HFF-Myc (cell line): ENCODE data around the gene ADCK2.
A peak's percentile ranks its signal among the peaks of the same experiment; 100 is the strongest.
"Not testable (repeated sequence)": the region's sequence is repeated elsewhere in the genome, so short reads cannot be mapped to it uniquely, and the experiment has no call there.

Source experiments
- DNase-seq: peaks from one replicate; pipeline ENCODE4 v3.0.0-alpha.2; 2011; ENCODE audit warnings: low read depth; ENCODE audit errors: extremely low read depth
- H3K4me3 ChIP-seq: replicated peaks from 2 replicates; pipeline ENCODE4 v1.5.1; 2011; ENCODE audit warnings: low read depth, mild to moderate bottlenecking, control low read depth, low read length
- CTCF ChIP-seq: IDR thresholded peaks from 2 replicates; pipeline ENCODE4 v1.5.1; 2012; ENCODE audit warnings: mild to moderate bottlenecking, low read depth, low read length, control low read depth; ENCODE audit errors: missing control alignments

The ADCK2 gene

GRCh38 chr7:140674356-140674800 lies 1.6 kb downstream of the ADCK2 start:
- no peak overlapping the region for H3K4me3 ChIP-seq
- no peak for DNase-seq
- no peak for TF ChIP-seq CTCF

- DNase-seq, result peak; percentile 50
- no peak overlapping the region for H3K4me3 ChIP-seq
- TF ChIP-seq CTCF, result peak; percentile 54
Observed at GRCh38 chr7:140674899-140675701, 2.4 kb downstream of the ADCK2 start.

- H3K4me3 ChIP-seq, result no peak overlapping the region
- no peak for DNase-seq
- TF ChIP-seq CTCF, result no peak
Observed at GRCh38 chr7:140675726-140676125, 3.0 kb downstream of the ADCK2 start.

- no peak overlapping the region for H3K4me3 ChIP-seq
- no peak for TF ChIP-seq CTCF
- no peak for DNase-seq
Observed at GRCh38 chr7:140676306-140676705, 3.6 kb downstream of the ADCK2 start.

- DNase-seq, H3K4me3 ChIP-seq: not testable (repeated sequence)
Observed at GRCh38 chr7:140676956-140677355, 4.2 kb downstream of the ADCK2 start.

GRCh38 chr7:140677496-140677895 lies 4.8 kb downstream of the ADCK2 start:
- no peak overlapping the region for H3K4me3 ChIP-seq
- no peak for TF ChIP-seq CTCF
- no peak for DNase-seq

GRCh38 chr7:140678081-140678815 lies 5.5 kb downstream of the ADCK2 start:
- no peak for TF ChIP-seq CTCF
- DNase-seq, result no peak

More at GRCh38 chr7:140678081-140678815, 5.5 kb downstream of the ADCK2 start:
- H3K4me3 ChIP-seq, result no peak overlapping the region
